Measurements from ENCODE around the gene PSIP1. TPM values are rescaled to one million over a fixed set of nuclear protein-coding genes. Genes with fewer than 3 reads are reported as not detected.
A peak's percentile ranks its signal among the peaks of the same experiment; 100 is the strongest.

PSIP1 gene
- polyA plus RNA-seq, 3 donors, result 14.7 to 20.2 (median 19.8) TPM

GRCh38 chr9:15433661-15434060 is 77.1 kb downstream of the PSIP1 start:
- no peaks in the 10 kb centered on the region for H3K27me3 ChIP-seq (ENCODE audit: control insufficient read depth in 2 of 2, insufficient read depth in 2 of 2, low read length in 2 of 2)
- Mint-ChIP-seq H3K27me3 (ENCODE audit: low read depth in 3 of 3) (peaks cover 0 to 2% (median 0%) of the 10 kb centered on the region in 3 donors), H3K27ac (peak overlapping the region; percentile 75 to 94 (median 86)), H3K4me1 (peaks cover 62% of the 10 kb centered on the region), H3K4me3 (peak overlapping the region in 1 of 2 donors; percentile 81), H3K9me3 (no peaks in the 10 kb centered on the region), H3K36me3 (peaks cover 31 to 51% of the 10 kb centered on the region in 2 donors)
- H3K27ac ChIP-seq (ENCODE audit: low read depth in 1 of 2, low read length in 2 of 2), result peak overlapping the region; percentile 16 to 85
- H2AFZ ChIP-seq (ENCODE audit: insufficient read depth, low read depth, low read length, poor library complexity, severe bottlenecking), result no peak overlapping the region
- no peak for TF ChIP-seq CTCF (IDR thresholded peaks at IDR 0.05)
- DNase-seq, result no peak
- WGBS (ENCODE audit: insufficient coverage), result no CpG with 5 or more reads among the region's 3 CpGs
- peak overlapping the region; percentile 0 for H3K9ac ChIP-seq (ENCODE audit: insufficient read depth, low read length, poor library complexity, severe bottlenecking)
- H3K4me2 ChIP-seq (replicated peaks; ENCODE audit: extremely low read depth, low read length, poor library complexity, severe bottlenecking), result peak overlapping the region; percentile 71
- peaks cover 25% of the 10 kb centered on the region for H4K20me1 ChIP-seq (ENCODE audit: insufficient read depth, low read length)
- intact Hi-C loops (cut with micrococcal nuclease), result no loop called here
- no peaks in the 10 kb centered on the region for H3K9me3 ChIP-seq (replicated peaks in 1 of 2; ENCODE audit: control insufficient read depth in 1 of 2, insufficient read depth in 1 of 2, low read length in 2 of 2)
- H3K79me2 ChIP-seq (ENCODE audit: insufficient read depth, low read length), result peaks cover 96% of the 10 kb centered on the region
- H3K4me3 ChIP-seq (replicated peaks in 1 of 3; ENCODE audit: low read depth in 2 of 3, low read length in 3 of 3), result peak overlapping the region in 2 of 3 experiments; percentile 10 to 57
- H3K36me3 ChIP-seq (replicated peaks in 1 of 2; ENCODE audit: control insufficient read depth in 1 of 2, insufficient read depth in 2 of 2, low read length in 2 of 2), result peaks cover 12 to 47% of the 10 kb centered on the region in 2 donors
- H3K4me1 ChIP-seq (ENCODE audit: control insufficient read depth in 1 of 2, insufficient read depth in 2 of 2, low read length in 2 of 2), result peaks cover 37 to 55% of the 10 kb centered on the region in 2 donors

- Mint-ChIP-seq H3K27me3 (ENCODE audit: low read depth in 3 of 3) (peaks cover 0 to 2% (median 0%) of the 10 kb centered on the region in 3 donors), H3K9me3 (no peaks in the 10 kb centered on the region), H3K4me3 (peak overlapping the region; percentile 42 to 81), H3K27ac (peak overlapping the region; percentile 75 to 94 (median 86)), H3K36me3 (peaks cover 33 to 50% of the 10 kb centered on the region in 2 donors), H3K4me1 (peaks cover 64% of the 10 kb centered on the region)
- no peak overlapping the region for H2AFZ ChIP-seq (ENCODE audit: insufficient read depth, low read depth, low read length, poor library complexity, severe bottlenecking)
- no peak for TF ChIP-seq CTCF (IDR thresholded peaks at IDR 0.05)
- intact Hi-C loops (cut with micrococcal nuclease), result no loop called here
- H3K36me3 ChIP-seq (replicated peaks in 1 of 2; ENCODE audit: control insufficient read depth in 1 of 2, insufficient read depth in 2 of 2, low read length in 2 of 2), result peaks cover 10 to 43% of the 10 kb centered on the region in 2 donors
- H3K4me2 ChIP-seq (replicated peaks; ENCODE audit: extremely low read depth, low read length, poor library complexity, severe bottlenecking), result peak overlapping the region; percentile 71
- H3K9ac ChIP-seq (ENCODE audit: insufficient read depth, low read length, poor library complexity, severe bottlenecking), result peak overlapping the region; percentile 15
- peaks cover 21% of the 10 kb centered on the region for H4K20me1 ChIP-seq (ENCODE audit: insufficient read depth, low read length)
- peak; percentile 32 to 61 (median 60) for DNase-seq
- peaks cover 96% of the 10 kb centered on the region for H3K79me2 ChIP-seq (ENCODE audit: insufficient read depth, low read length)
- no peaks in the 10 kb centered on the region for H3K9me3 ChIP-seq (replicated peaks in 1 of 2; ENCODE audit: control insufficient read depth in 1 of 2, insufficient read depth in 1 of 2, low read length in 2 of 2)
- 0% methylated on average over 1 of the region's 4 CpGs for WGBS (ENCODE audit: insufficient coverage)
- H3K27ac ChIP-seq (ENCODE audit: low read depth in 1 of 2, low read length in 2 of 2), result peak overlapping the region in 1 of 2 donors; percentile 85
- H3K27me3 ChIP-seq (ENCODE audit: control insufficient read depth in 2 of 2, insufficient read depth in 2 of 2, low read length in 2 of 2), result no peaks in the 10 kb centered on the region
- peaks cover 39 to 59% of the 10 kb centered on the region in 2 donors for H3K4me1 ChIP-seq (ENCODE audit: control insufficient read depth in 1 of 2, insufficient read depth in 2 of 2, low read length in 2 of 2)
- H3K4me3 ChIP-seq (replicated peaks in 1 of 3; ENCODE audit: low read depth in 2 of 3, low read length in 3 of 3), result peak overlapping the region in 2 of 3 experiments; percentile 22 to 57
Observed at GRCh38 chr9:15433191-15433590, 77.6 kb downstream of the PSIP1 start.

Data from CD14-positive monocyte (primary cell).